Panc1 (cell line): ENCODE measurements around the gene MNT. TPM values are rescaled to one million over a fixed set of nuclear protein-coding genes. Genes with fewer than 3 reads are reported as not detected.
A peak's percentile ranks its signal among the peaks of the same experiment; 100 is the strongest.

Experiments used
- ATAC-seq: fragments of 200-7000 bp; cut with Tn5 transposase; 2 replicates; pipeline ENCODE4 v1.9.1; 2020; ENCODE audit warnings: mild to moderate bottlenecking, moderate library complexity
- BruUV-seq: library from RNA; stranded (reverse); fragments of 400-500 nt; replicated peaks from 2 replicates; lab custom pipeline; 2021; lab: Mats Ljungman, UMichigan
- CTCF ChIA-PET: fragments of 300-600 bp; sonication (Branson Sonifier 250); formaldehyde crosslinking; loops from one replicate; lab custom pipeline; 2022; ENCODE audit warnings: antibody characterized with exemption; lab: Charles Lee
- POLR2A ChIA-PET: fragments of 300-600 bp; sonication (Branson Sonifier 250); formaldehyde crosslinking; loops from one replicate; lab custom pipeline; 2022; ENCODE audit warnings: antibody characterized with exemption; lab: Charles Lee
- DNase-seq: peaks from one replicate; pipeline ENCODE4 v3.0.0-alpha.2; 2010; ENCODE audit warnings: low read depth, low spot score
- H3K27ac ChIP-seq: 2 replicates; pipeline ENCODE4 v1.5.1; 2011; ENCODE audit warnings: mild to moderate bottlenecking, low read length, inconsistent platforms
- H3K27me3 ChIP-seq: fragments of 200-500 bp; sonication (Bioruptor generic); 2 replicates; pipeline ENCODE4 v1.6.0; 2014; ENCODE audit warnings: low read length, inconsistent platforms; ENCODE audit not compliant: control insufficient read depth, insufficient read depth
- H3K36me3 ChIP-seq: fragments of 200-500 bp; sonication (Bioruptor generic); 2 replicates; pipeline ENCODE4 v1.5.1; 2014; ENCODE audit warnings: inconsistent platforms, mild to moderate bottlenecking, low read length, moderate library complexity; ENCODE audit not compliant: control insufficient read depth, insufficient read depth
- H3K4me1 ChIP-seq: 2 replicates; pipeline ENCODE4 v1.5.1; 2011; ENCODE audit warnings: inconsistent platforms, mild to moderate bottlenecking, low read length, moderate library complexity; ENCODE audit not compliant: control insufficient read depth, insufficient read depth
- H3K4me3 ChIP-seq, 2 experiments: 2 replicates each; pipeline ENCODE4 v1.5.1; 2011 to 2012; ENCODE audit warnings: low read depth in 2 of 2, low read length in 2 of 2, mild to moderate bottlenecking in 2 of 2, inconsistent platforms in 1 of 2, moderate library complexity in 1 of 2
- H3K9me3 ChIP-seq: fragments of 200-500 bp; sonication (Bioruptor generic); 2 replicates; pipeline ENCODE4 v1.5.1; 2014; ENCODE audit warnings: low read depth, mild to moderate bottlenecking, inconsistent platforms, low read length, moderate library complexity; ENCODE audit not compliant: control insufficient read depth, insufficient read depth
- POLR2AphosphoS5 ChIP-seq: IDR thresholded peaks from 2 replicates; pipeline ENCODE4 v1.6.1; 2012; ENCODE audit warnings: mild to moderate bottlenecking, low read depth, low read length, moderate library complexity
- REST ChIP-seq, 2 experiments: IDR thresholded peaks; 2 replicates each; pipeline ENCODE4 v1.6.1; 2011 to 2012; ENCODE audit warnings: low read depth in 2 of 2, control low read depth in 1 of 2, low read length in 1 of 2, mild to moderate bottlenecking in 1 of 2, moderate library complexity in 1 of 2; ENCODE audit not compliant: insufficient read depth in 1 of 2
- SIN3A ChIP-seq: IDR thresholded peaks from 2 replicates; pipeline ENCODE4 v1.6.1; 2012; ENCODE audit warnings: low read depth, mild to moderate bottlenecking, low read length, moderate library complexity, borderline replicate concordance; ENCODE audit not compliant: insufficient read depth
- TCF7L2 ChIP-seq: IDR thresholded peaks from 2 replicates; pipeline ENCODE4 v1.6.1; 2011; ENCODE audit warnings: mild to moderate bottlenecking, low read depth, low read length, inconsistent platforms
- in situ Hi-C: cut with HindIII; loops from 2 replicates; pipeline ENCODE4 v1.10.0; 2016; ENCODE audit warnings: low sequenced_read_pairs, low pct_unique_long_range_greater_than_20kb
- intact Hi-C: fragments of 100-400 bp; cut with micrococcal nuclease; formaldehyde crosslinking; loops from one replicate; pipeline ENCODE4 v1.10.0; 2022; ENCODE audit not compliant: unreplicated experiment
- total RNA-seq: library from RNA; stranded (reverse); gene quantifications from one replicate; pipeline ENCODE4 v1.2.1, GENCODE V29; 2021; ENCODE audit not compliant: unreplicated experiment
- TF ChIP-seq, protein P1 (sequence below): fragments of 450-650 bp; IDR thresholded peaks from 2 replicates; pipeline ENCODE4 v1.5.1; 2017; ENCODE audit warnings: mild to moderate bottlenecking

Gene MNT
- total RNA-seq, 1 experiment from 2014 or later = 31.8 TPM

GRCh38 chr17:2393174-2393953, 7.5 kb downstream of the MNT start:
- DNase-seq (no peak), ATAC-seq (peak; percentile 50)
- Histone ChIP-seq H3K27ac (peak overlapping the region; percentile 83), H3K36me3 (no peaks in the 10 kb centered on the region), H3K27me3 (no peaks in the 10 kb centered on the region), H3K9me3 (no peaks in the 10 kb centered on the region), H3K4me1 (peaks cover 41% of the 10 kb centered on the region), H3K4me3 (peak overlapping the region; percentile 59 to 69)
- ChIA-PET CTCF (interaction anchor here (1.0 kb wide), 1 partner anchor 11 kb away, joined by 4 read pairs; no protein-coding TSS in a partner anchor), POLR2A (interaction anchor here (0.6 to 1.2 kb wide), 5 partner anchors 12 to 202 kb away, joined by 3 to 4 read pairs (median 4); no protein-coding TSS in a partner anchor)
- no TSS peak for BruUV-seq
- intact Hi-C loops = no loop called here
- no peak for TF ChIP-seq TCF7L2
- 0 out of 2 replicates have a peak, but pooled peaks have one; percentile 75 for TF ChIP-seq SIN3A
- TF ChIP-seq POLR2AphosphoS5 = no peak
- no peak for TF ChIP-seq REST (IDR thresholded peaks at IDR 0.05; ENCODE audit: insufficient read depth in 1 of 2, low read depth in 2 of 2, low read length in 1 of 2)
- TF ChIP-seq, protein P1, sequence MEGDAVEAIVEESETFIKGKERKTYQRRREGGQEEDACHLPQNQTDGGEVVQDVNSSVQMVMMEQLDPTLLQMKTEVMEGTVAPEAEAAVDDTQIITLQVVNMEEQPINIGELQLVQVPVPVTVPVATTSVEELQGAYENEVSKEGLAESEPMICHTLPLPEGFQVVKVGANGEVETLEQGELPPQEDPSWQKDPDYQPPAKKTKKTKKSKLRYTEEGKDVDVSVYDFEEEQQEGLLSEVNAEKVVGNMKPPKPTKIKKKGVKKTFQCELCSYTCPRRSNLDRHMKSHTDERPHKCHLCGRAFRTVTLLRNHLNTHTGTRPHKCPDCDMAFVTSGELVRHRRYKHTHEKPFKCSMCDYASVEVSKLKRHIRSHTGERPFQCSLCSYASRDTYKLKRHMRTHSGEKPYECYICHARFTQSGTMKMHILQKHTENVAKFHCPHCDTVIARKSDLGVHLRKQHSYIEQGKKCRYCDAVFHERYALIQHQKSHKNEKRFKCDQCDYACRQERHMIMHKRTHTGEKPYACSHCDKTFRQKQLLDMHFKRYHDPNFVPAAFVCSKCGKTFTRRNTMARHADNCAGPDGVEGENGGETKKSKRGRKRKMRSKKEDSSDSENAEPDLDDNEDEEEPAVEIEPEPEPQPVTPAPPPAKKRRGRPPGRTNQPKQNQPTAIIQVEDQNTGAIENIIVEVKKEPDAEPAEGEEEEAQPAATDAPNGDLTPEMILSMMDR = no peak
- in situ Hi-C loops = no loop called here

DNA sequence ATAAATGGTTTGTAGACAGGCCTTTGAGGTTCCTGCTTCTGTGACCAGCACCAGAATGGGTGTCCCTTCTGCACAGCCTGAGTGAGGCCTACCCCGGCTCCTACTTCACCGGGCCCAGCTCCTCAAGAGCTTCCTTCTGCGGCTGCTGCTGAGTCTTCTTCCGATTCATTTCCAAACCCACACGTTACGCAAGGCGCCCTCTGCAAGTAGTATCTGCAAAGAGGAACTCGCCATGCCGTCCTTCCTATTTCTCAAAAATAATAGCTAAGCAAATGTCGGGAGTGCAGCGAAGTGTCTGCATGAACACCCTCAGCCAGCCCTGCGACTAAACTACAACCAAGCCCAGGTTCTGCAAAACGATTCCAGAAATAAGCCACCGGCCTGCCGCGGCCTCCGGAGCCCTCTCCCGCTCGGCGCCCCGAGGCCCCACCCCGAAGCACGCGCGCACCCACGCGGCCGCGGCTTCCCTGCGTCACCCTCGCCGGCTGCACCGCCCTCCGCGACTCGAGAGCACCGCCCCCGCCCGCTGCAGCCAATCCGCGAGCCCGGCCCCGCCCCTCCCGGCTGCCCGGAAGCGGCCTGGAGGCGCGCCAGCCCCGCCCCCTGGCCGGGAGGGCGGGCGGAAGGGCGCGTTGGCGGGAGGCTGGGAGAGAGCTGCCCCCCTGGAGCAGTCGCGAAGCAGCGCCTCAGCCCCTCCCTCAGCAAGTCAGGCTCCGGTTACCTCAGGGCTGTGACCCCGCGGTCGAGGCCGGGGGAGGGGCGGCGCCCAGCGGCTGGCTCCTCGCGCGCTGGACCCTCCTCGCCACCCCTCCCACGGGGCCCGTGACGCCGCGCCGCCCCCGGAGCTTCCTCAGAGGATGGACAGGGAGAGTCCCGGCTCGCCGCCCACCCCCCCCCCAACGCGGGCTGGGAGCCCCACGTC, 8.3 kb downstream of the MNT start:
- DNase-seq (no peak), ATAC-seq (peak; percentile 80)
- CTCF ChIA-PET = interaction anchor here (0.5 to 1.0 kb wide), 2 partner anchors 10 to 394 kb away, joined by 4 to 6 read pairs; no protein-coding TSS in a partner anchor
- H3K27ac ChIP-seq = peak overlapping the region; percentile 83
- peak; percentile 59; the same call in 1 of the 2 replicates for TF ChIP-seq POLR2AphosphoS5
- no peak for TF ChIP-seq SIN3A
- TF ChIP-seq, protein P1 = no peak
- H3K4me1 ChIP-seq = peaks cover 32% of the 10 kb centered on the region
- no TSS peak for BruUV-seq
- in situ Hi-C loops (no loop called here), intact Hi-C loops (no loop called here)
- H3K36me3 ChIP-seq = no peaks in the 10 kb centered on the region
- no peaks in the 10 kb centered on the region for H3K27me3 ChIP-seq
- no peaks in the 10 kb centered on the region for H3K9me3 ChIP-seq
- POLR2A ChIA-PET = interaction anchor here (0.7 to 1.0 kb wide), 2 partner anchors 13 to 56 kb away, joined by 4 read pairs; no protein-coding TSS in a partner anchor
- H3K4me3 ChIP-seq = peak overlapping the region; percentile 59 to 69
